Measurements from ENCODE around the gene SPPL3. TPM values are rescaled to one million over a fixed set of nuclear protein-coding genes. Genes with fewer than 3 reads are reported as not detected.

SPPL3 gene
- total RNA-seq, 1 experiment from 2014 or later = 18.8 TPM

DNA sequence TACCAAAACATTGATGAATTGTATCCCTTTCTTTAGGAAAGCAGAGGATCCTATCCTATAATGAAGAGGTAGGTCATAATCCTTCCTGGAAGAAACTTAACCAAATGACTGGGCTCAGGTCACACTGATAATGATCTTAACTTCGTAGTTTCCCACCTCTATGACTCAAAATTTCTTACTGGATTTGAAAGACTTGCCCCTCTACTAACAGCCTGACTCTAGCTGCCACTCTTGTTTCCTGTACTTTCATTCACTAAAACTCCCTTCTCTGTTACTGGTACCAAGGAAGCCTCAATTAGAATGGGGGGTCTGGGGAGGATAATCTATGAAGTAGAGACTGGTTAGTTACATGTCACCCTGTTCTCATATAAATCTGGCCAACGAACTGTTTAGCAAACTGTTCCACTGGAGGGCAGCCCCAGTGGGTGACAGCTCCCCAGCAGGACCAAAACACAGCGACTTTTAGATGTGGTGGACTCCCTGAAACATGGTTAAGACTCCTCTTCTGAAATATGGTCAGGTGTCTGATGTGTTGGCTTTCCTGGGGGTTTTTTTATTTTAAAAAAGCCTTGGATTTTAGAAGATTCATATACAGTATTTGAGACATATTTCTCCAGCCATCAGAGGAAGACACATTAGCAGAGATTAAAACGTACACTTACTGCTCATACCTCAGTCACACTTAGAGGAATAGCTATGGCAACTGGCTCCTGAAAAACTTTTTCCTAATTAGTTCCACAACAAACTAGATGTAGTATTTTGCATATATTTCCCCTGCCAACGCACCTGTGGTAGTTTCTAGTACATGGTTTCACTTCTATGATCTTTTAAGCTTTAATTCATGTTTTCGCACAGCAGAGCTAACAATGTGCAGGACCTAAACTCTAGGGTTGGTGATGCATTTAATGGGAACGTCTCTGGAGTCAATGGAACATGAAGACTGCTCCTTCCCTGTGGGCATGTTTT lies 106.2 kb downstream of the SPPL3 start:
- no TSS peak for BruUV-seq (replicated peaks)
- Histone ChIP-seq H3K27ac (ENCODE audit: low read length) (no peak overlapping the region), H3K4me3 (ENCODE audit: low read length) (no peak overlapping the region), H3K27me3 (ENCODE audit: low read length) (no peaks in the 10 kb centered on the region), H3K36me3 (ENCODE audit: low read depth, low read length) (peaks cover 3% of the 10 kb centered on the region; the same call in 1 of the 2 replicates), H3F3A (ENCODE audit: low read length, unreplicated experiment) (no peaks in the 10 kb centered on the region), H2AFZ (ENCODE audit: low read length) (no peak overlapping the region), H3K79me2 (ENCODE audit: low read length) (peaks cover 3% of the 10 kb centered on the region; the same call in 1 of the 2 replicates), H3K9me3 (ENCODE audit: low read length) (no peaks in the 10 kb centered on the region), H3K4me2 (ENCODE audit: low read length) (no peak overlapping the region), H4K20me1 (ENCODE audit: low read length) (no peaks in the 10 kb centered on the region), H3K4me1 (ENCODE audit: insufficient read depth, low read length) (0 out of 2 replicates have a peak, but pooled peaks cover 3% of the 10 kb centered on the region), H3K9me2 (replicated peaks; ENCODE audit: low read length) (no peaks in the 10 kb centered on the region), H3K9ac (ENCODE audit: low read length) (no peak overlapping the region)
- TF ChIP-seq EZH2 (IDR thresholded peaks at IDR 0.05; ENCODE audit: low read length, unreplicated experiment) = no peak
- TF ChIP-seq EZH2phosphoT487 (IDR thresholded peaks at IDR 0.05; ENCODE audit: borderline replicate concordance, low read length) = no peak
- TF ChIP-seq CTCF (conservative IDR thresholded peaks at IDR 0.05; ENCODE audit: low read depth, low read length) = no peak
- ATAC-seq (no peak), DNase-seq (peak; percentile 20)
- ChIA-PET CTCF (interaction anchor here (0.6 kb wide), 1 partner anchor 10 kb away, joined by 3 read pairs; no protein-coding TSS in a partner anchor), POLR2A (ENCODE audit: unreplicated experiment) (no interaction called here)
- intact Hi-C loops (cut with micrococcal nuclease) = no loop called here

GRCh38 chr12:120795441-120796178 lies 108.5 kb downstream of the SPPL3 start:
- no peak overlapping the region for H3K4me3 ChIP-seq (ENCODE audit: low read length)
- H3K4me1 ChIP-seq (ENCODE audit: insufficient read depth, low read length) = 0 out of 2 replicates have a peak, but pooled peaks cover under 1% of the 10 kb centered on the region
- no peaks in the 10 kb centered on the region for H3K9me3 ChIP-seq (ENCODE audit: low read length)
- TF ChIP-seq EZH2phosphoT487 (IDR thresholded peaks at IDR 0.05; ENCODE audit: borderline replicate concordance, low read length) (no peak), EZH2 (IDR thresholded peaks at IDR 0.05; ENCODE audit: low read length, unreplicated experiment) (no peak), CTCF (conservative IDR thresholded peaks at IDR 0.05; ENCODE audit: low read depth, low read length) (no peak; the same call in 1 of the 2 replicates)
- no peaks in the 10 kb centered on the region for H3F3A ChIP-seq (ENCODE audit: low read length, unreplicated experiment)
- H3K9ac ChIP-seq (ENCODE audit: low read length) = no peak overlapping the region
- ATAC-seq = no peak
- BruUV-seq (replicated peaks) = no TSS peak
- intact Hi-C loops (cut with micrococcal nuclease) = no loop called here
- no peak overlapping the region for H2AFZ ChIP-seq (ENCODE audit: low read length)
- H3K9me2 ChIP-seq (replicated peaks; ENCODE audit: low read length) = no peaks in the 10 kb centered on the region
- H3K27me3 ChIP-seq (ENCODE audit: low read length) = no peaks in the 10 kb centered on the region
- no peak overlapping the region for H3K4me2 ChIP-seq (ENCODE audit: low read length)
- H3K27ac ChIP-seq (ENCODE audit: low read length) = no peak overlapping the region
- ChIA-PET CTCF (interaction anchor here (0.7 kb wide), 1 partner anchor 188 kb away, joined by 3 read pairs; no protein-coding TSS in a partner anchor), POLR2A (ENCODE audit: unreplicated experiment) (no interaction called here)
- H4K20me1 ChIP-seq (ENCODE audit: low read length) = no peaks in the 10 kb centered on the region
- H3K36me3 ChIP-seq (ENCODE audit: low read depth, low read length) = peaks cover 3% of the 10 kb centered on the region; the same call in 1 of the 2 replicates
- DNase-seq = no peak
- no peaks in the 10 kb centered on the region for H3K79me2 ChIP-seq (ENCODE audit: low read length)

All from PC-3 (cell line).